UCSD-AML1 (cell line): Measurements from ENCODE around the gene SLC22A16.

Experiments used
- DNase-seq: peaks from one replicate; lab custom pipeline; 2025; ENCODE audit not compliant: unreplicated experiment; lab: John Stamatoyannopoulos, UW

The SLC22A16 gene

GRCh38 chr6:110410511-110410910, 65.9 kb downstream of the SLC22A16 start:
- DNase-seq, result no peak

- DNase-seq, result no peak
Measured at GRCh38 chr6:110409794-110410193, 66.6 kb downstream of the SLC22A16 start.

GRCh38 chr6:110408901-110409300, 67.5 kb downstream of the SLC22A16 start:
- DNase-seq, result no peak

- no peak for DNase-seq
Measured at GRCh38 chr6:110404607-110405006, 71.8 kb downstream of the SLC22A16 start.

GRCh38 chr6:110401585-110402176, 74.7 kb downstream of the SLC22A16 start:
- DNase-seq, result no peak

GRCh38 chr6:110400208-110400607, 76.2 kb downstream of the SLC22A16 start:
- no peak for DNase-seq

- DNase-seq, result no peak
Measured at GRCh38 chr6:110399219-110400071, 77.0 kb downstream of the SLC22A16 start.

GRCh38 chr6:110398778-110399177, 77.6 kb downstream of the SLC22A16 start:
- no peak for DNase-seq

GRCh38 chr6:110395221-110395620, 81.2 kb downstream of the SLC22A16 start:
- no peak for DNase-seq

GRCh38 chr6:110394409-110394808, 82.0 kb downstream of the SLC22A16 start:
- DNase-seq, result no peak

- DNase-seq, result no peak
Measured at GRCh38 chr6:110392727-110393126, 83.7 kb downstream of the SLC22A16 start.

GRCh38 chr6:110390404-110390803, 86.0 kb downstream of the SLC22A16 start:
- DNase-seq, result no peak

- peak; percentile 51 for DNase-seq
Measured at GRCh38 chr6:110389689-110390382, 86.6 kb downstream of the SLC22A16 start.

- no peak for DNase-seq
Measured at GRCh38 chr6:110387986-110388385, 88.4 kb downstream of the SLC22A16 start.

GRCh38 chr6:110385458-110385863, 91.0 kb downstream of the SLC22A16 start:
- no peak for DNase-seq

- no peak for DNase-seq
Measured at GRCh38 chr6:110378552-110378951, 97.9 kb downstream of the SLC22A16 start.
